Activated CD8-positive, alpha-beta T cell treated with anti-CD3 and anti-CD28 coated beads, Interleukin-2, amount 10 ng/mL, durations not matched to agents 7 days and 5 days (primary cell): Measurements from ENCODE around the gene FGF2. TPM values are rescaled to one million over a fixed set of nuclear protein-coding genes. Genes with fewer than 3 reads are reported as not detected.
"Not testable (repeated sequence)": the region's sequence is repeated elsewhere in the genome, so short reads cannot be mapped to it uniquely, and the experiment has no call there.

Source experiments
- ATAC-seq: fragments of 150-1000 bp; cut with Tn5 transposase; one replicate; pipeline ENCODE4 v1.10.0; 2021; ENCODE audit warnings: moderate library complexity
- CTCF ChIA-PET: fragments of 350-600 bp; sonication (Branson Sonifier 250); formaldehyde crosslinking; loops from one replicate; lab custom pipeline; 2021; ENCODE audit warnings: antibody characterized with exemption; lab: Charles Lee
- POLR2A ChIA-PET: fragments of 350-600 bp; sonication (Branson Sonifier 250); formaldehyde crosslinking; loops from one replicate; lab custom pipeline; 2021; ENCODE audit warnings: antibody characterized with exemption; lab: Charles Lee
- DNase-seq: peaks from one replicate; pipeline ENCODE4 v3.0.0-alpha.2; 2020
- H3K27ac Mint-ChIP-seq: one replicate; pipeline ENCODE4 v1.8.0; 2021; ENCODE audit warnings: mild to moderate bottlenecking, mixed read lengths
- H3K27me3 Mint-ChIP-seq: one replicate; pipeline ENCODE4 v1.8.0; 2021; ENCODE audit warnings: low read depth, mixed read lengths
- H3K36me3 Mint-ChIP-seq: one replicate; pipeline ENCODE4 v1.8.0; 2021; ENCODE audit warnings: low read depth, mixed read lengths
- H3K4me1 Mint-ChIP-seq: one replicate; pipeline ENCODE4 v1.8.0; 2021; ENCODE audit warnings: low read depth, mixed read lengths
- H3K4me3 Mint-ChIP-seq: one replicate; pipeline ENCODE4 v1.8.0; 2021; ENCODE audit warnings: mild to moderate bottlenecking, mixed read lengths
- H3K9me3 Mint-ChIP-seq: one replicate; pipeline ENCODE4 v1.8.0; 2022; ENCODE audit warnings: mixed read lengths; ENCODE audit not compliant: insufficient read depth
- total RNA-seq, 2 experiments: library from RNA; stranded (reverse); gene quantifications; one replicate each; pipeline ENCODE4 v1.2.3, GENCODE V29; 2021

FGF2 gene
- total RNA-seq, result under 1 TPM in 1 of 2 experiments, not detected in 1; 0.13 TPM

- no peaks in the 10 kb centered on the region for H3K9me3 Mint-ChIP-seq
- no peak for DNase-seq
- H3K36me3 Mint-ChIP-seq, result no peaks in the 10 kb centered on the region
- peak within 1 kb of the TSS; percentile 71 for H3K4me3 Mint-ChIP-seq
- ChIA-PET CTCF (interaction anchor here (0.9 kb wide), 1 partner anchor 69 kb away, joined by 3 read pairs; no protein-coding TSS in a partner anchor), POLR2A (no interaction called here)
- H3K27ac Mint-ChIP-seq, result no peak within 1 kb of the TSS
- peaks cover 69% of the 10 kb centered on the region for H3K27me3 Mint-ChIP-seq
- peak; percentile 55 for ATAC-seq
- peaks cover 13% of the 10 kb centered on the region for H3K4me1 Mint-ChIP-seq
Measured at GRCh38 chr4:122826553-122827257, at the start of gene FGF2. FGF2 (plus strand) TSS chr4:122826831; CDS start chr4:122827175, 344 bp downstream.

GRCh38 chr4:122776916-122777315 is 49.7 kb upstream of the FGF2 start:
- Mint-ChIP-seq H3K4me3 (no peak overlapping the region), H3K36me3 (no peaks in the 10 kb centered on the region), H3K27me3 (peaks cover 15% of the 10 kb centered on the region), H3K27ac (no peak overlapping the region), H3K9me3 (no peaks in the 10 kb centered on the region), H3K4me1 (no peaks in the 10 kb centered on the region)
- POLR2A ChIA-PET, result no interaction called here
- DNase-seq (no peak), ATAC-seq (no peak)
- CTCF ChIA-PET, result interaction anchor here (1.2 kb wide), 1 partner anchor 19 kb away, joined by 4 read pairs; no protein-coding TSS in a partner anchor

- CTCF ChIA-PET, result no interaction called here
- no peak overlapping the region for H3K27ac Mint-ChIP-seq
- no peaks in the 10 kb centered on the region for H3K9me3 Mint-ChIP-seq
- H3K4me3 Mint-ChIP-seq, result no peak overlapping the region
- DNase-seq (no peak), ATAC-seq (no peak)
- H3K27me3 Mint-ChIP-seq, result peaks cover 12% of the 10 kb centered on the region
- no peaks in the 10 kb centered on the region for H3K36me3 Mint-ChIP-seq
- POLR2A ChIA-PET, result no interaction called here
- no peaks in the 10 kb centered on the region for H3K4me1 Mint-ChIP-seq
Measured at GRCh38 chr4:122777846-122778673, 48.6 kb upstream of the FGF2 start.

GRCh38 chr4:122781486-122781885 is 45.1 kb upstream of the FGF2 start:
- H3K9me3 Mint-ChIP-seq, result no peaks in the 10 kb centered on the region

GRCh38 chr4:122783301-122784215 is 43.1 kb upstream of the FGF2 start:
- POLR2A ChIA-PET, result interaction anchor here (1.1 kb wide), 1 partner anchor 16 kb away, joined by 3 read pairs; no protein-coding TSS in a partner anchor
- CTCF ChIA-PET, result interaction anchor here (0.5 to 1.9 kb wide), 2 partner anchors 26 to 1918 kb away, joined by 3 to 6 read pairs; no protein-coding TSS in a partner anchor

More at GRCh38 chr4:122781486-122781885, 45.1 kb upstream of the FGF2 start:
- Mint-ChIP-seq H3K27ac (no peak overlapping the region), H3K4me1 (peaks cover 21% of the 10 kb centered on the region), H3K27me3 (peaks cover 13% of the 10 kb centered on the region), H3K4me3 (no peak overlapping the region), H3K36me3 (no peaks in the 10 kb centered on the region)
- ATAC-seq (no peak), DNase-seq (no peak)
- ChIA-PET POLR2A (no interaction called here), CTCF (no interaction called here)

GRCh38 chr4:122784261-122784660 is 42.4 kb upstream of the FGF2 start:
- no peak for ATAC-seq
- Mint-ChIP-seq H3K36me3 (no peaks in the 10 kb centered on the region), H3K9me3 (no peaks in the 10 kb centered on the region), H3K4me1 (peaks cover 21% of the 10 kb centered on the region), H3K27ac (no peak overlapping the region), H3K4me3 (no peak overlapping the region), H3K27me3 (peaks cover 10% of the 10 kb centered on the region)
- ChIA-PET CTCF (interaction anchor here (1.9 kb wide), 1 partner anchor 26 kb away, joined by 6 read pairs; no protein-coding TSS in a partner anchor), POLR2A (interaction anchor here (1.1 kb wide), 1 partner anchor 16 kb away, joined by 3 read pairs; no protein-coding TSS in a partner anchor)
- no peak for DNase-seq

More at GRCh38 chr4:122783301-122784215, 43.1 kb upstream of the FGF2 start:
- Mint-ChIP-seq H3K4me3 (no peak overlapping the region), H3K4me1 (peaks cover 21% of the 10 kb centered on the region), H3K9me3 (no peaks in the 10 kb centered on the region), H3K27me3 (peaks cover 12% of the 10 kb centered on the region), H3K36me3 (no peaks in the 10 kb centered on the region), H3K27ac (no peak overlapping the region)
- ATAC-seq (no peak), DNase-seq (no peak)

GRCh38 chr4:122785099-122785498 is 41.5 kb upstream of the FGF2 start:
- H3K4me3 Mint-ChIP-seq, result no peak overlapping the region
- peaks cover 10% of the 10 kb centered on the region for H3K27me3 Mint-ChIP-seq
- no peak overlapping the region for H3K27ac Mint-ChIP-seq
- no peak for ATAC-seq
- ChIA-PET CTCF (no interaction called here), POLR2A (no interaction called here)
- H3K4me1 Mint-ChIP-seq, result peaks cover 21% of the 10 kb centered on the region
- no peaks in the 10 kb centered on the region for H3K9me3 Mint-ChIP-seq
- H3K36me3 Mint-ChIP-seq, result no peaks in the 10 kb centered on the region
- no peak for DNase-seq

GRCh38 chr4:122786296-122786695 is 40.3 kb upstream of the FGF2 start:
- peaks cover 21% of the 10 kb centered on the region for H3K4me1 Mint-ChIP-seq
- POLR2A ChIA-PET, DNase-seq, H3K4me3 Mint-ChIP-seq, H3K9me3 Mint-ChIP-seq, H3K36me3 Mint-ChIP-seq, CTCF ChIA-PET, ATAC-seq: not testable (repeated sequence)
- peak overlapping the region; percentile 32 for H3K27ac Mint-ChIP-seq
- H3K27me3 Mint-ChIP-seq, result peaks cover 10% of the 10 kb centered on the region

- H3K27ac Mint-ChIP-seq, ATAC-seq, H3K27me3 Mint-ChIP-seq, DNase-seq, H3K4me3 Mint-ChIP-seq, H3K9me3 Mint-ChIP-seq, H3K36me3 Mint-ChIP-seq, POLR2A ChIA-PET, CTCF ChIA-PET: not testable (repeated sequence)
- H3K4me1 Mint-ChIP-seq, result peaks cover 21% of the 10 kb centered on the region
Measured at GRCh38 chr4:122786920-122787319, 39.7 kb upstream of the FGF2 start.

GRCh38 chr4:122787940-122788339 is 38.7 kb upstream of the FGF2 start:
- Mint-ChIP-seq H3K36me3 (no peaks in the 10 kb centered on the region), H3K27me3 (peaks cover 5% of the 10 kb centered on the region), H3K27ac (no peak overlapping the region), H3K9me3 (no peaks in the 10 kb centered on the region), H3K4me3 (no peak overlapping the region), H3K4me1 (peaks cover 21% of the 10 kb centered on the region)
- ChIA-PET CTCF (interaction anchor here (0.6 to 2.1 kb wide), 2 partner anchors 30 to 42 kb away, joined by 3 to 5 read pairs; no protein-coding TSS in a partner anchor), POLR2A (no interaction called here)
- ATAC-seq (no peak), DNase-seq (no peak)

- Mint-ChIP-seq H3K4me1 (peaks cover 16% of the 10 kb centered on the region), H3K9me3 (no peaks in the 10 kb centered on the region), H3K4me3 (no peak overlapping the region), H3K27ac (no peak overlapping the region), H3K27me3 (peaks cover 3% of the 10 kb centered on the region), H3K36me3 (no peaks in the 10 kb centered on the region)
- CTCF ChIA-PET, result interaction anchor here (2.1 kb wide), 1 partner anchor 31 kb away, joined by 5 read pairs; no protein-coding TSS in a partner anchor
- POLR2A ChIA-PET, result no interaction called here
- DNase-seq (no peak), ATAC-seq (no peak)
Measured at GRCh38 chr4:122788935-122789334, 37.7 kb upstream of the FGF2 start.
